HG02610 (cell line): ENCODE data around the gene SNX5.

Experiments used
- ATAC-seq: cut with Tn5 transposase; IDR thresholded peaks from one replicate; pipeline ENCODE4 v1.9.1; 2021; ENCODE audit warnings: mild to moderate bottlenecking, moderate library complexity; ENCODE audit not compliant: unreplicated experiment

The SNX5 gene

GRCh38 chr20:17921774-17922173 is 46.8 kb downstream of the SNX5 start:
- no peak for ATAC-seq

GRCh38 chr20:17919149-17919548 is 49.4 kb downstream of the SNX5 start:
- no peak for ATAC-seq

GRCh38 chr20:17917832-17918618 is 50.6 kb downstream of the SNX5 start:
- no peak for ATAC-seq

- no peak for ATAC-seq
These were observed 52.1 kb downstream of the SNX5 start for GRCh38 chr20:17916433-17916891.

DNA sequence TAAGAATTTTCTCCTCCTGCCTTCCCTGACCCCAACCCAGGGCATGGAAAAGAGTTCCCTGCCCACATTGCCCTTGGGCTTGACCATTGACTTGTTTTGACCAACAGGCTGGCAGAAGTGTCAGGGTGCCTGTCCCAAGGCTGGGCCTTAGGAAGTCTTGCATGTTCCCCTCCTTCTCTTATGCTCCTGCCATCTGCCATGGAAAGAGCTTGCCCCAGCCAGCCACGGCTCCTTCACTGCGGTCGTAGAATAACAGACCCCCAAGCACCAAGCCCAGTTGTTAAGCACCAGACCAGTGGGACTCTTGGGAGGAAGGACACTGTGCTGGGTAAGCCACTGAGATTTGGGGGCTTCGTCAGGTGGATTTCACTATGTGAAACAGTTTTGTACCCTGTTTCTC is 53.6 kb downstream of the SNX5 start:
- ATAC-seq: no peak

DNA sequence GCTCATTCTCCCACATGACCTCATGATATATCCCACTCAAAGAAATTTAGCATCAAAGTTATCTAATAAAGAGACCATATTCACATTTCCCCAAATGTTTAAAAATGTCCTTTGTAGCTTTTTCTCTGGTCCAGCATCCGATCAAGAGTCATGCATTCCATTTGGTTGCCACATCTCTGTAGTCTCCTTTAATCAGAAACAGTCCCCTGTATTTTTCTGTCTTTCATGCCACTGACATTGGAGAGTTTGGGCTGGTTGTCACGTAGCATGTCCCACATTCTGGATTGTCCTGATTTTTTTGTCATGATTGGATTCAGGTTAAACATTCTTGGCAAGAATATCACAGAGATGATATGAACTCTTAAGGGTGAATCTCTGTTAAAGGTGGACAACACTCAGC is 55.7 kb downstream of the SNX5 start:
- ATAC-seq: no peak

DNA sequence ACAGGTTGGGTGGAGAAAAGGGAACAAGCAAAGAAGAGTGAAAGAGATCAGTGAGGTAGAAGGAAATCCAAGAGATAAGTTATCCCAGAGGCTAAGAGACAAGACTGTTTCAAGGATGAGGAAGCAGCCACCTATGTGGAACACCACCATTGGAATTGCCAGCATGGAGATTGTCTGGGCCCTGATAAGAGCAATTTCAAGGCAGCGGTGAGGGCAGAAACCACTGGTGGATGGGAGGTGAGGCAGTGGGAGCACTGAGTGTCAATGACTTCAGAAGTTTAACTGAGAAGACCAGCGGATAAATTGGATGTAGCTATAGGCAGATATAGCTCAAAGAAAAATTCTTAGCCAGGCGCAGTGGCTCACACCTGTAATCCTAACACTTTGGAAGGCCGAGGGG is 56.7 kb downstream of the SNX5 start:
- ATAC-seq: no peak

GRCh38 chr20:17910828-17911294 is 57.7 kb downstream of the SNX5 start:
- ATAC-seq: no peak

GRCh38 chr20:17909869-17910321 is 58.7 kb downstream of the SNX5 start:
- ATAC-seq: no peak

DNA sequence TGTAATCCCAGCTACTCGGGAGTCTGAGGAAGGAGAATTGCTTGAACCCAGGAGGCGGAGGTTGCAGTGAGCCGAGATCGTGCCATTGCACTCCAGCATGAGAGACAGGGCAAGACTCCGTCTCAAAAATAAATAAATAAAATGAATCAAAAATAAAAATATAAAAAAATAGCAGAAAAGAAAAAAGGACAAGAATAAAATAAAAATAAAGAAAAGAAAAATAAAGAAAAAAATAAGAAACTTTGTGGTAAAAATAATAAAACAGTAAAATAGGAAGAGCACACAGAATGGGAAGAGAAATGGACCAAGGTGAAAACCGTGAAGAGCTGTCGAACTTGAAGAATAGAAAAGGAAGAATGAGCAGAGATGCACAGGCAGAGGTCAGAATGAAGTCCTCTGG is 63.0 kb downstream of the SNX5 start:
- no peak for ATAC-seq

GRCh38 chr20:17904027-17904426 is 64.6 kb downstream of the SNX5 start:
- ATAC-seq: peak; percentile 80

DNA sequence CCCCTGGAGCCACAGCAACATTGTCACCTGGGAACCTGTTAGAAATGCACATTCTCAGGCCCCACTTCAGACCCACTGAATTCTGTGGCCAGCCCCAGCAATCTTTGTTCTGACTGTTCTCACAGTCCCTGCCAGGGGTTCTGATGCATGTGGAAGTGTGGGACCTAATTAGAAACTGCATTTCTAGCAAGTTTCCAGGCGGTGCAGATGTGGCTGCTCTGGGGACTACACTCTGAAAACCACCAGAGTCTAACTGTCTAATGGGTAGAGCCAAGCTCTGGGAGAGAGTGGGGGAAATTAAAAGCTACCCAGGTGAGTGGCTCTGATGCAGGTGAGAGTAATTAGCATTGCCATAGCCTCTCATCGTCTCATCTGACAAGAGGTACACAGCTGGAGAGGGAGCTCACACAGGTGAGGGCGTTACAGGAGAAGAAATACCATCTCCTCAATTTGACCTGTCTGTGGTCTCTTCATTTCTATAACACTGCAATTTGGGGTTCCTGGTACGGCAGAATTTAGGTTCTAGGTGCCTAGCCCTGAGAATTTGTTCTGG is 66.0 kb downstream of the SNX5 start:
- no peak for ATAC-seq

DNA sequence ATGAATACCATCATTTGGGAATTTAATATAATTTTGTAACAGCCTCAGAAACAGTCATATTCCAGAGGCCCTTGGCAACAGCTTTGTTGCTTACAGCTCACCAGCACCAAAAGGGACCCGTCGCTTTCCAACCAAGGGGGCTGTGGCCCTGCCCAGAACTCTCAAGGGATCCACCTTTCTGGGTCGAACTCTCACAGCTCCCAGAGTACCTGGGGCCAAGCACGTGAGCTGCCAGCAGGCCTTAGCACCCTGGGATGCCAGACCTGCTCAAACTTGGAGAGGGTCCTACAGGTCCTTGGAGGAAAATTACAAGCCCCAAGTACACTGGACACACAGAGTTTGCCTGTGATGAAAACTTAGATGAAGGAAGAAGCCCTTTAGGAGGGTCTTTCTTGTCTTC is 66.6 kb downstream of the SNX5 start:
- no peak for ATAC-seq

DNA sequence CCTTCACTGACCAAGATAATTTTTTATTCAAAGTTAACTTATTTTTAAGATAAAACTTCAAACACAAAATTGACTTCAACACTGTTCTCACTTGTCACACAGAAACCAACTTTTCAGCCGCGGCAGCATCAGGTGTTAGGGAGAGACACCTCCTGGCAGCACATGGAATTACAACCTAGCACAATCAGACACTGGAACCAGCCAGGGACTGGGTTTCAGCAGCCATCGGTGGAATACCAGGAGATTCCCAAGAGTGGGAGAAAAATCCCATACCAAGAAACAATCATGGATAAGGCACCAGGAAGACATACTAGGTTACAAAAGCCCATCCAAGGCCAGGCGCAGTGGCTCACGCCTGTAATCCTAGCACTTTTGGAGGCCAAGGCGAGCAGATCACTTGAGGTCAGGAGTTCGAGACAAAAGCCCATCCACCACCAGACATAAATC is 70.0 kb downstream of the SNX5 start:
- ATAC-seq: no peak

- ATAC-seq: no peak
These were observed 70.9 kb downstream of the SNX5 start for GRCh38 chr20:17897566-17898307.

GRCh38 chr20:17896771-17897369 is 71.7 kb downstream of the SNX5 start:
- ATAC-seq: peak; percentile 47

DNA sequence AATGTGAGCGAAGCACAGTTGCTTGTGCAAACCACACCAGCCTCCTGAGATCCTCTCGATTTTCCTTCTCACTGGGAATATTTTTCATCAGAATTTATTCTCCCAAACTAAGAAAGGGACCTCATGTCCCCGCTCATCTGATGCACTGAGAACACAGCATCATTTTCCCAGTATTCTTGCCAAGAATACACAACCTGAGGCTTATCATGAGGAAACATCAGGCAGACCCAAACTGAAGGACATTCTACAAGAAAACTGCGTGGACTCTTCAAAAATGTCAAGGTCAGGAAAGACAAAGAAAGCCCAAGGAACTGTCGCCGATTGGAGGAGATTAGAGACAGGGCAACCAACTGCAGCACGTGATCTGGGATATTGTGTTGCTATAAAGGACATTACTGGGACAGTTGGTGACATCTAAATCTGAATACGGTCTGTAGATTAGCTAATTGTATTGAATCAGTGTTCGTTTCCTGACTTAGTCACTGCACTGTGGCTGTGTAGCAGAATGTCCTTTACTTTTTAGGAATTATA is 72.3 kb downstream of the SNX5 start:
- no peak for ATAC-seq

DNA sequence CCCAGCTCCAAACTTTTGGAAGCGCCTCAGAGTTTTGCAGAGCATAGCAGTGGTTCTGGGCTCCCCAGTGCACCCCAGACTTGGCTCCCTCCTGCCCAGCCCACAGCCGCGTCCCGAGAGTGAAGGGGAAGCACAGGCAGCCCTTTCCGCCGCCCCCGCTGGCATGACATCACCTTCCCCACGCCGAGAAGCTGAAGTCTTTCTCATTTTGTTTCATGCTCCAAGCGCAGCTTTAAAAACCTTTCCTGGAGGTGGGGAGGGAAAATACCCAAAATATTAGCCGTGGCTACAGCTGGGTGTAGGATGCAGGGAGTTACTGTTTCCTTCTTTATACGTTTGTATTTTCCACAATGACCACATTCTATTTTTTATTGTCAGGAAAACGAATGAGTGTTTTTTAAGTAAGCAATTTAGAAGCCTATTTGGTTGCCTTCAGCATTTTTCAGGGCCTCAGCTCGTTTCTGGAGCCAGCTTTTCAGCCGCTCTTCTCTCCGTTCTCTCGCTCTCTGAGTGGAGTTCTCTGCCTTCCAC is 72.9 kb downstream of the SNX5 start:
- peak; percentile 74 for ATAC-seq

- ATAC-seq: no peak
These were observed 75.1 kb downstream of the SNX5 start for GRCh38 chr20:17893445-17893844.

DNA sequence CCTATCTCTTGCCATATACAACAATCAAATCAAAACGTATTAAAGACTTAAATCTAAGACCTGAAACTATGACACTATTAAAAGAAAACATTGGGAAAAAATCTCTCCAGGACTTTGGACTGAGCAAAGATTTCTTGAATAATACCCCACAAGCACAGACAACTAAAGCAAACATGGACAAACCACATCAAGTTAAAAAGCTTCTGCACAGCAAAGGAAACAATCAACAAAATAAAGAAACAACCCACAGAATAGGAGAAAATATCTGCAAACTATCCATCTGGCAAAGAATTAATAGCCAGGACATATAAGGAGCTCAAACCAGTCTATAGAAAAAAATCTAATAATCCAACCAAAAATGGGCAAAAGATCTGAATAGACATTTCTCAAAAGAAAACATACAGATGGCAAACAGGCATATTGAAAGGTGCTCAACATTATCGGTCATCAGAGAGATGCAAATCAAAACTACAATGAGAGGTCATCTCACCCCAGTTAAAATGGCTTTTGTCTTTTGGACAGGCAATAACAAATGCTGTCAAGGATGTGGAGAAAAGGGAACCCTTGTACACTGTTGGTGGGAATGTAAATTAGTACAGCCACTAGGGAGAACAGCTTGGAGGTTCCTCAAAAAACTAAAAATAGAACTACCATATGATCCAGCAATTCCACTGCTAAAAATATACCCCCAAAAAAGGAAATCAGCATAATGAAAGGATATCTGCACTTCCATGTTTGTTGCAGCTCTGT is 76.2 kb downstream of the SNX5 start:
- no peak for ATAC-seq
